ENCODE results near the gene PRPH. TPM values are rescaled to one million over a fixed set of nuclear protein-coding genes. Genes with fewer than 3 reads are reported as not detected.

The PRPH gene
- total RNA-seq, 1 donor from 2014 or later: 17.2 TPM

- no peak for TF ChIP-seq POLR2AphosphoS5 (IDR thresholded peaks at IDR 0.05; ENCODE audit: insufficient read depth in 1 of 2, low read depth in 1 of 2)
- no peak for TF ChIP-seq POLR2A (IDR thresholded peaks at IDR 0.05)
- TF ChIP-seq CTCF (IDR thresholded peaks at IDR 0.05): no peak
- Histone ChIP-seq H3K9me3 (no peaks in the 10 kb centered on the region), H3K27me3 (peaks cover 19% of the 10 kb centered on the region), H3K4me3 (peak overlapping the region in 1 of 2 donors; percentile 40), H3K36me3 (no peaks in the 10 kb centered on the region), H3K4me1 (peaks cover 59% of the 10 kb centered on the region), H3K27ac (no peak overlapping the region)
- intact Hi-C loops (cut with DNase I): loop anchor here (5.0 kb wide), 1 partner anchor 57 kb away; no protein-coding TSS in a partner anchor
- no peak for DNase-seq (ENCODE audit: extremely low spot score in 2 of 2)
Measured at GRCh38 chr12:49344486-49345050, 49.6 kb downstream of the PRPH start.

GRCh38 chr12:49345051-49345824, 50.3 kb downstream of the PRPH start:
- intact Hi-C loops (cut with DNase I): no loop called here
- peaks cover 19% of the 10 kb centered on the region for H3K27me3 ChIP-seq
- no peak overlapping the region for H3K27ac ChIP-seq
- no peak for DNase-seq (ENCODE audit: extremely low spot score in 2 of 2)
- peak overlapping the region; percentile 40 to 43 for H3K4me3 ChIP-seq
- TF ChIP-seq CTCF (IDR thresholded peaks at IDR 0.05) (no peak), POLR2A (IDR thresholded peaks at IDR 0.05) (no peak), POLR2AphosphoS5 (IDR thresholded peaks at IDR 0.05; ENCODE audit: insufficient read depth in 1 of 2, low read depth in 1 of 2) (no peak)
- peaks cover 59% of the 10 kb centered on the region for H3K4me1 ChIP-seq
- H3K36me3 ChIP-seq: no peaks in the 10 kb centered on the region
- H3K9me3 ChIP-seq: no peaks in the 10 kb centered on the region

- intact Hi-C loops (cut with DNase I): no loop called here
- H3K27ac ChIP-seq: no peak overlapping the region
Measured at GRCh38 chr12:49345825-49346658, 51.1 kb downstream of the PRPH start.

GRCh38 chr12:49346659-49347310, 51.8 kb downstream of the PRPH start, which contains the start of gene DNAJC22:
DNAJC22 (plus strand) TSS chr12:49346888; CDS start chr12:49348873, 1,985 bp downstream.
- H3K4me1 ChIP-seq: peaks cover 59% of the 10 kb centered on the region
- intact Hi-C loops (cut with DNase I): no loop called here
- TF ChIP-seq POLR2A (IDR thresholded peaks at IDR 0.05) (no peak), CTCF (IDR thresholded peaks at IDR 0.05) (no peak), POLR2AphosphoS5 (IDR thresholded peaks at IDR 0.05; ENCODE audit: insufficient read depth in 1 of 2, low read depth in 1 of 2) (no peak)
- DNase-seq (ENCODE audit: extremely low spot score in 2 of 2): no peak
- H3K27ac ChIP-seq: no peak within 1 kb of the TSS
- no peaks in the 10 kb centered on the region for H3K36me3 ChIP-seq
- peaks cover 19% of the 10 kb centered on the region for H3K27me3 ChIP-seq
- H3K9me3 ChIP-seq: no peaks in the 10 kb centered on the region
- peak within 1 kb of the TSS; percentile 40 to 43 for H3K4me3 ChIP-seq

More at GRCh38 chr12:49345825-49346658, 51.1 kb downstream of the PRPH start:
- peak overlapping the region; percentile 40 to 43 for H3K4me3 ChIP-seq
- no peaks in the 10 kb centered on the region for H3K9me3 ChIP-seq
- H3K27me3 ChIP-seq: peaks cover 19% of the 10 kb centered on the region
- no peak for TF ChIP-seq POLR2AphosphoS5 (IDR thresholded peaks at IDR 0.05; ENCODE audit: insufficient read depth in 1 of 2, low read depth in 1 of 2)
- no peak for TF ChIP-seq POLR2A (IDR thresholded peaks at IDR 0.05)
- TF ChIP-seq CTCF (IDR thresholded peaks at IDR 0.05): no peak
- DNase-seq (ENCODE audit: extremely low spot score in 2 of 2): no peak
- no peaks in the 10 kb centered on the region for H3K36me3 ChIP-seq
- peaks cover 59% of the 10 kb centered on the region for H3K4me1 ChIP-seq

Measured in vagina (tissue), 2 donors.